Measurements from ENCODE around the gene ZNF892. TPM values are rescaled to one million over a fixed set of nuclear protein-coding genes. Genes with fewer than 3 reads are reported as not detected.

ZNF892 gene
- polyA plus RNA-seq (ENCODE audit: insufficient read length in 10 of 10) = 1 to 10 TPM; 1.4 to 4.0 (median 2.6) TPM
- long read RNA-seq, donor 1 = 0 reads
- long read RNA-seq, donor 2 = 0 reads
- long read RNA-seq, donor 3 = 0 reads
- long read RNA-seq, donor 4 = 0 reads
- long read RNA-seq, donor 5 = 0 reads
- long read RNA-seq, donor 6 = 0 reads
- long read RNA-seq, donor 7, partial matches to known transcripts = 0 of 1 reads
- long read RNA-seq, donor 7, other reads (novel, unspliced or antisense) = 0 of 1 reads
- long read RNA-seq, donor 8 = 0 reads
- long read RNA-seq, donor 9 = 0 reads

GRCh38 chr2:95207111-95207961, at the start of gene ZNF892:
Gene ZNF892, plus strand, starts transcription at chr2:95207521. Its CDS starts 295 bp downstream, at chr2:95207816.
- DNase-seq = peak; percentile 87 to 97 (median 92)

- DNase-seq = no peak
These were observed 48.9 kb upstream of the ZNF892 start for GRCh38 chr2:95158441-95158840.

- DNase-seq = peak; percentile 18 to 83 (median 47)
These were observed 48.3 kb upstream of the ZNF892 start for GRCh38 chr2:95158891-95159619.

- peak; percentile 68 to 86 (median 74) for DNase-seq
These were observed 47.5 kb upstream of the ZNF892 start, which contains the start of gene ZNF514 for GRCh38 chr2:95159690-95160449. Gene ZNF514, minus strand, starts transcription at chr2:95159848. Its CDS starts 6,595 bp downstream, at chr2:95153253.

GRCh38 chr2:95165030-95165370, 42.3 kb upstream of the ZNF892 start:
- DNase-seq = no peak

GRCh38 chr2:95165371-95166064, 41.8 kb upstream of the ZNF892 start, which contains the start of gene ZNF2:
Gene ZNF2, plus strand, starts transcription at chr2:95165809. Its CDS starts 10,418 bp downstream, at chr2:95176227.
- peak; percentile 99 for DNase-seq

GRCh38 chr2:95166065-95166763, 41.1 kb upstream of the ZNF892 start:
- no peak for DNase-seq

- DNase-seq = no peak
These were observed 35.4 kb upstream of the ZNF892 start for GRCh38 chr2:95171902-95172301.

- DNase-seq = no peak
These were observed 33.2 kb upstream of the ZNF892 start for GRCh38 chr2:95174031-95174542.

- no peak for DNase-seq
These were observed 27.9 kb upstream of the ZNF892 start for GRCh38 chr2:95179451-95179850.

GRCh38 chr2:95181774-95182173, 25.5 kb upstream of the ZNF892 start:
- DNase-seq = no peak

GRCh38 chr2:95185197-95185596, 22.1 kb upstream of the ZNF892 start:
- no peak for DNase-seq

GRCh38 chr2:95185973-95186372, 21.3 kb upstream of the ZNF892 start:
- DNase-seq = no peak

GRCh38 chr2:95192956-95193355, 14.4 kb upstream of the ZNF892 start:
- peak in 2 of 3 donors; percentile 11 to 60 for DNase-seq

GRCh38 chr2:95203911-95204310, 3.4 kb upstream of the ZNF892 start:
- DNase-seq = no peak

- DNase-seq = no peak
These were observed 2.9 kb upstream of the ZNF892 start for GRCh38 chr2:95204396-95204795.

- DNase-seq = no peak
These were observed 1.2 kb upstream of the ZNF892 start for GRCh38 chr2:95206096-95206495.

- no peak for DNase-seq
These were observed 785 bp downstream of the ZNF892 start for GRCh38 chr2:95208106-95208505.

GRCh38 chr2:95215018-95215612, 7.8 kb downstream of the ZNF892 start:
- no peak for DNase-seq

Measured in muscle of back (tissue), 13 donors.